Raji (cell line): ENCODE results near the gene CHIT1.

Experiments used
- POLR2A ChIP-seq: IDR thresholded peaks from 2 replicates; pipeline ENCODE4 v1.6.1; 2011; ENCODE audit warnings: low read depth, low read length, control low read depth; ENCODE audit not compliant: insufficient read depth

The CHIT1 gene

DNA sequence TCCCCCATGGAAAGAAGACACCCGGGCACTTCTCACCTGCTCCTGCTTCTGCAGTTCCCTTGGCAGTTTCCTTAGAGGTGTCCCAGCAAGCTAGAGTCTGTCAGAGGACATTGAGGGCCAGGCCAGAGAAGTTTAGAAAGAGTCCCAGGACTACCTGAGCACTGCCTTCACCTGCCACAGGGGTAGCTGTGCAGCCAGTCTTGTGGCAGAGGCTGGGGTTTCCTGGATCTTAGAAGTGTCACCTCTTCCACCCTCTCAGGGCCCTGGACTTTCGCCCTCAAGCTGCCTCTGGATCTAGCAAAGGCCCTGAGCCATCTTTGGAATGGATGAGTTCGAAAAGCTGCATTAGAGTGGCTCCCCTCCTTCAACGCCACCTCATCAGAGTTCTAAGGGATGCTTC lies 41.0 kb upstream of the CHIT1 start:
- TF ChIP-seq POLR2A, result no peak

DNA sequence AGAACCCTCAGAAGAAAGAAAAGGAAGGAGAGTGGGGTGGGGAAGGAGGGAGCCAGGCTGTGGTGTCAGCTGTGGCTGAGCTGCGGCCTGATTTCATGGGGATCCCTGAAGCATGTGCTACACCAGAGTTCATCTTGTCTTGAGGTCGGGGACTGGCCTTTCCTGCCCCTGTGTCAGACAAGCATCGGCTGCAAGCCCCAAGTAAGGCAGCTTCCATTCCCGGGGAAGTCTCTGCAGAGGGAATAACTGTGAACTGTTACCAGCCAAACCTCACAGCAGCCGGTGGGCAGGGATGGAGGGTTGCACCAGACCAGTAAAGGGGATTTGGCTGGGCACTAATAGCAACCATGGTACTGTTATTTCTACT lies 40.2 kb upstream of the CHIT1 start:
- no peak for TF ChIP-seq POLR2A

DNA sequence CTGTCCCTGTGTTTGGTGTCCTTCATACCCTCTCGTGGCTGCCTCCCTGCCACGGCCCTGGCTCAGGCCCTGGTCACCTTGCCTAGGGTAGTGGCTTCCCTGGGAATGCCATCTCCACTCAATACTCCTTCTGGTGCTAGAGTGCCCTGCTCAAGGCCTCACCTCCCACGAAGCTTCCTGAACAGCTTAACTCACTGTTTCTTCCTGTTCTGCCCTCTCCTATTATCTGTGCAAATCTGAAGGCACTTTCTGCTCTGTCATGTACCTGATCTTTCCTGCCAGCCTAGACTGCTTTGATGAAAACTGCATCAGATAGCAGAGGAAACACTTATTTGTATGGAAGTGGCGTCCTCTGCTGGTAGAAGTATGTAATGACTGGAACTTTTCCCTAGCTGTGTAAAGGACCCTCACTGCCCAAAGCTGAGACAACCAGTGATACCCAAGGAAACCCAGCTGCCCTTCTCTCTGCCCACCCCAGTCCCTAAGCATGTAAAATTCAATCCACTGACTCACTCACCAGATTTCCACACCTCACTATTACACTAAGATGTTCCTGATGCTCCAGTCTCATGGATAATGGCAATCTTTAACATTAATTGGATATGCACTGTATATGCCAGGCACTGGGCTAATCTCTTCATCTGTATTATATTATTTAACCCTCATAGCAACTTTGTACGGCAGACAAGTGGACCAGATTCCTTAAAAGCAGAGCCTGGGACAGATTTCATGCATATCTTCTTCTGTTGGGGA lies 39.6 kb upstream of the CHIT1 start:
- TF ChIP-seq POLR2A, result 0 out of 2 replicates have a peak, but pooled peaks have one; percentile 17

DNA sequence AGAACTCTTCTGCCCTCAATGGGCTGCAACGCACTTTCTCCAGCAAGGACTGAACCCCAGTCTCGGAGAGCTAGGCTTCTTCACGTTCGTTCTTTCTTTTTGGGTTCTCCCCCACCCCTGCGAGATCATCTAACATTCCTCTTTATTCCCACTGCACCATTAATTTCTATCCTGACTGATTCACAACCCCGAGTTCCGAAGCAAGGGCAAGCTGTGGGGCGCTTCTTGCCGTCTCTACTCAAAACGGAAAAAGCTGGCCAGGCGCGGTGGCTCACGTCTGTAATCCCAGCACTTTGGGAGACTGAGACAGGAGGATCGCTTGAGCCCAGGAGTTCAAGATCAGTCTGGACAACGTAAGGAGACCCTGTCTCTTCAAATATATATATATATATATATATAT lies 38.4 kb upstream of the CHIT1 start:
- TF ChIP-seq POLR2A, result no peak

DNA sequence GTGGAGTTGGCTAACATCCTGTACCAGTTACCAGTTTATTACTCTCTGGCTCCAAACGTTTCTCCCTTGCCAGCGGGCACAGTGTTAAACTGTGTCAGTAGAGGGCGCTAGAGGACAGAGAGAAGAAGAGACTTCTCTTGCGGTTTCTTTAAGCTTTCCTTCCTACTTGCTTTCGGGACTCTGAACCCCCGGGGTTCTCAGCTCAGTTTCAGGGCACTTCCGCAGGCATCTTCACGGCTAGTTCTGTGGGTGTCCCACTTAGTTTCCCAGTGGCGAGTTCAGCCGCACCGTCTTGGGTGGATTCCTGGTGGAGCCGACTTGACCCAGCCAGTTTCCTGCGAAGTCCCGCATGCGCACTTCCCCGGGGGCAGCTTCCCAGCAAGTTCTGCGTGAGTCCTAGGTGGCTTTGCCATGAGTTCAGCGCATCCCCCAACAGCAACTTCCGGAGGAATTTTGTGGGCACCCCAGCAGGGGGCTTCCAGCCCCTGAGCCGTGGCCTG lies 37.9 kb upstream of the CHIT1 start:
- TF ChIP-seq POLR2A, result no peak

DNA sequence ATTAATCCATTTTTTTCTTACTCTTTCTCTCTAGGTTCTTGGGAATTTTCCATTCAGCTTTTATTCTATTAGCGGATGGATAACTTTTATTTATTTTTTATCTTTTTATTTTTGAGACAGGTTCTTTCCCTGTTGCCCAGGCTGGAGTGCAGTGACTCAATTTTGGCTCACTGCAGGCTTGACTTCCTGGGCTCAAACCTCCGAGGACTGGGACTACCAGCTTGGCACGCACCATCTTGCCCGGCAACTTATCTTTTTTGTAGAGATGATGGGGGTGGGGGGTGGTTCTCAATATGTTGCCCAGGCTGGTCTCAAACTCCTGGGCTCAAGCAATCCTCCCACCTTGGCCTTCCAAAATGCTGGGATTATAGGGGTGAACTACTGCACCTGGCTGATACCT lies 36.1 kb upstream of the CHIT1 start:
- TF ChIP-seq POLR2A, result no peak

DNA sequence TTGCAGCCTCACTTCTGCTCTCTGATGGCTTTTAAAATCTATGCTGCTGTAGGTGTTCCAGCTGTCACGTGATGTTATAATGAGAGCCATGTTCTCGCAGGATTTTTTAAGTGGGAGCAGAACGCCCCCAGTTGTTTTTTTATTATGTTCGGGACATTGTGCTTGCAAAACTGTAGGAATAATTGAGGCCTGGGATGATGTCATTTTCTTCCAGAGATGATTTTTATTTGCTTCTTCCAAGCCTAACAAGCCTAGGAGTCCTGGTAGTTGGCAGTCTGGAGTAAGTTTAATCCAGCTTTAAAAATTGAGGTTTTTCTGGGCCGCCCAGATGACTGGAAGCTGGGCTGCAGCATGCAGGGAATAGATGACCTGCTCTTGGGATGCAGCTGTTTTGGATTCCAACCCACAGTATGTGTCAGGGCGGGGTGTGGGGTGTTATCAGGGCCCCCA lies 34.6 kb upstream of the CHIT1 start:
- no peak for TF ChIP-seq POLR2A

DNA sequence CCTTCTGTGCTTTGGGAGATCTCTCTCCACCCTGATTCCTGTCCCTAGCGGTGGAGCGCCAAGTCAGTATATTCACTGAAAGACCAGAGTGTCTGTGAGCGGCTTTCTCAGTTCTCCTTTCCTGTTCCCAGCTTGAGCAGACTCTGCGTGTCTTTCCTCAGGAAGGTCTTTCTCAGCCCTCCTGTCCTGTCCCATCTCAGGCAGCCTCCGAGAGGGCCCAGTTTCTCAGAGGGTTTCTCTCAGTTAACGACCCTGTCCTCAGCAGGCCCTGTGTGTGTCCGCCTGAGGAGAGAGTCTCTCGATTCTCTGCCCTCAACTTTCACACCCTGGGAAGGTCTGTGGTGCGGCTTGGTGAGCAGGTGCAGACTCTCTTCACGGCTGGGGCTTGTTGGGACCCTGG lies 34.0 kb upstream of the CHIT1 start:
- TF ChIP-seq POLR2A, result no peak

DNA sequence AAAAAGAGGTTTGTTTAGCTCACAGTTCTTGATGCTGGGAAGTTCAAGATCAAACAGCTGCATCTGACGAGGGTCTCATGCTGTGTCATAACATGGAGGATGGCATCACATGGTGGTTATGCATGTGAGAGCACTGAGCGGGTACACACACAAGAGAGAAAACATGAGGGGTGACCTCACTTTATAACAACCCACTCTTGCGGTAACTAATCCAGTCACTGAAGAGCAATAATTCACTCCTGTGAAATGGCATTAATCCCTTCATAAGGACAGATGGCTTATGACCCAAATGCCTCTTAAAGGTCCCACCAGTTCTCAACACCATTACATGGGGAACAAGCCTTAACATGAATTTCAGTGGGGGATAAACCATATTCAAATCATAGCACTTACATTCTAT lies 23.2 kb upstream of the CHIT1 start:
- no peak for TF ChIP-seq POLR2A

DNA sequence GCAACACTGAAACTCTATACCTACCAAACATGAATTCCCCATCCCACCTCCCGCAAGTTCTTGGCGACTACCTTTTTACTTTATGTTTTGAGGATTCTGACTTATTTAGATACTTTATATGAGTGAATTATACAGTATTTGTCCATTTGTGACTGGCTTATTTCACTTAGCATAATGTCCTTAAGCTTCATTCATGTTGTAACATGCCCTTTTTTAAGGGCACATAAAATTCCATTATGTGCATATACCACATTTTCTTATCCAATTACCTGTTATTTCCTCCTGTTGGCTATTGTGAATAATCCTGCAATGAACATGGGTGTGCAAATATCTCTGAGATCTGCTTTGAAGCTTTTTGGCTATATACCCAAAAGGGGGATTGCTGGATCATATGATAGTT lies 22.0 kb upstream of the CHIT1 start:
- TF ChIP-seq POLR2A, result no peak

DNA sequence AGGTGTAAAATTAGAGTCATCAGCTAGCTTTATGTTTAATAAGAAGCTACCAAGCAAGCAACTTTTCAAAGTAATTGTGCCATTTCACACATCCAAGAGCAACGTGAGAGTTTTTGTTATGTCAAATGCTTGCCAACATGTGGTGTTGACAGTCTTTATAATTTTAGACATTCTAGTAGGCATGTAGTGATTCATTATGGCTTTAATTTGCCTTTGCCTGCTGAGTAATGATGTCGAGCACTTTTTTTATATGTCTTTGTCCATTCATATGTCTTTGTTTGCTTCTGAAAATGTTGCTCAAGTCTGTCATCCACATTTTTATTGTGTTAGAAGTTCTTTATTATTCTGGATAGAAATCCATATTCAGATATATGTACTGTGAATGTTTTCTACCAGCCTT lies 21.4 kb upstream of the CHIT1 start:
- TF ChIP-seq POLR2A, result no peak

DNA sequence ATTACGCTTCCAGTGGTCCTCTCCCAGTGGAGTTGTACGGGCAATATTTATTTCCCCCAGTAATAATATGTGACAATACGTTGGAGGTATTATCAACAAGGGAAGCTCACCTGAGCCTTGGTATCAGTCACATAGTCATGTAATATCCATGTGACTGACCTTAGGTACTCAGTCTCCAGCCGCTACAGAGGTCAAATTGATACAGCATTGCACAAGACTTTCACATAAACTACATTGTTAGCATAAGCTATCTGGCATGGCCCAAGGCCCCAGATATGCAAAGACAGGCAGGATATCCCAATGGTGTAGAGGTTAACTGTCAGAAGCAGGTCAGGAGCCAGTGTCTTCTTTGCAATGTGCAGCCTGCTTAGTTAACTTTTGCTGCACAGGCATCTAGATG lies 15.3 kb upstream of the CHIT1 start:
- no peak for TF ChIP-seq POLR2A

DNA sequence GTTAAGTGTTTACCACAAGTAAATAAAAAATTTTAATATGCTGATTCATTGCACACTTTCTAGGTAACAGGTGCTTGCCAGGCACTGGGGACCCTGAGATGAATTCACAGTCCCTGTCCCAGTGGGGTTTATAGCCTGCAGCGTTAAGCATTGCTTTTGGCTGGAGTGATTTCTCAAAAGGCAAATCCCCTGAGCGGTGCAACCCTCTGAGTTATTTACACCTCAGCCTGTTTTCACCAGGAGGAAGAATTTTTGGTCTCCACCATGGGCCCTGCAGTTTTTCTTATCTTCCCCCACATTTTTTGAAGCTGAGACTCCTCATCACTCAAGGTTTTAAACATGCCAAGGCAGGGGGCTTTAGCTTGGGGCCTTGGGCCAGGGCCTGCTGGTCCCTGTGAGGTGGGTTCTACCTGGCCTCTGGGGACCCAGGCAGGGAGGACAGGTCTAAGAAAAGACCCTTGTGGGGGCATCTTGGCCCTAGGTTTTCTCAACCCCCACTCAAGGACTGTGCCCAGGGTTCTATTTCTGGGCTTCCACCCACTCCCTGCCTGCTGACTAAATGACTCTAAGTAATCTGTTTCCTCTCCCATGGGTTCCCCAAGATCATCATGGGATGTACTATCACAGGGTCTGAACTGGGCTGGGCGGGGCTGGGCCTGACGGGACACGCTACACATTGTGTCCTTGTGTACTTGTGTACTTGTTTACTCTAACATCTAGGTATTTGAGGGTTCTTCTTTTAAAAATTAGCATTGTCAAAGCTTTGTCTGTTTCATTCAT lies 10.2 kb upstream of the CHIT1 start:
- no peak for TF ChIP-seq POLR2A

DNA sequence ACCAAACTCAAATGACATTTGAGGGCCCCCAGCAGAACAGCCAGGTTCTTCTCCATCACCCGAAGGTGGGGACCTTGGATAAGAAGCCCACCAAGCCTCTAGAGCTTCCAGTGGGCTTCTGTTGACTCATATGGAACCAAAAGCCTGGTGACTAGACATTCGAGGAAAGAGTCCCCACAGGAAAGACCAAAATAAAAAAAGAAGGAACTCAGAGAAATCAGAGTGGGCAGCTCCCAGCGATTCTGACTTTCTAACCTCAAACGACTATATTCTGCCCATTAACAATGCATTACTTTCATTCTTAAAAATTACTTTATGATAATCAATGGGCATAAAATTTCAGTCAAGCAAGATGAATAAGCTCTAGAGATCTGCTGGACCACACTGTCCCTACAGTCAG lies 9.6 kb upstream of the CHIT1 start:
- TF ChIP-seq POLR2A, result no peak

DNA sequence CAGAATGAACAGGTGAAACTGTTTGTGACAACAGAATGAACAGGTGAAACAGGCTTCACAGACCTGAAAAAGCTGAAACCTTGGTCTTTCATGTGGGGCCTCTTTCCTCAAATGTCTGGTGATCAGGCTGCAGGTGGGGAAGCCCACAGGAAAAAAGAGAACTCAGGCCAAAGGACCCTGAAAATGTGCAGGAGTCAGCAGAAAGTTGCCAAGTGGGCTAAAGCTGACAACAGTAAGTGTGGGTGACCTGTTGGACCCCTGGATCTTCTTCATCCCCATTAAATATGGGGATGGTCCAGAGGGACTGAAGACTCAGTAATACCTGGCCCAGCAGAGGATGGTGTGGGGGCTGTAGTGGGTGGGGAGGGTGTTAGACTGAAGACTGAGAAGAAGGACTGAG lies 9.1 kb upstream of the CHIT1 start:
- no peak for TF ChIP-seq POLR2A

DNA sequence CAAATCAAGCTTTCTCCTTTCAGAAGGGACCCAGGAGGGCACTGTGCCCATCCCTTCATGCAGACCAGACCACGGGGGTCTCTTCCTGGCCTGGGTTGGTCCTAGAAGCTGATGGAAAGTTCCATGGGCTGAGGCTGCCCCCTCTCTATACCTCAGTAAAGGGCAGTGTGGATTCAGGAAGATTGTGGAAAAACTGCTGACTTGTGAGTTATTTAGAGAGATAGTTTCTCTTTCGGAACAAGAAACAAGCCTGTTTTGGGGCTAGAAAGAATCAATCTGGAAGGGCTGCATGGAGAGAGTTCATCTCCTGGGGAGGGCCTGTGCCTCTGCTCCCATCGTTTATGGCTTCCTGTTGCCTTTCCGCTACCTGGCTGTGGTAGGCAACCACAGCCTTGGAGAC lies 803 bp downstream of the CHIT1 start:
- no peak for TF ChIP-seq POLR2A

DNA sequence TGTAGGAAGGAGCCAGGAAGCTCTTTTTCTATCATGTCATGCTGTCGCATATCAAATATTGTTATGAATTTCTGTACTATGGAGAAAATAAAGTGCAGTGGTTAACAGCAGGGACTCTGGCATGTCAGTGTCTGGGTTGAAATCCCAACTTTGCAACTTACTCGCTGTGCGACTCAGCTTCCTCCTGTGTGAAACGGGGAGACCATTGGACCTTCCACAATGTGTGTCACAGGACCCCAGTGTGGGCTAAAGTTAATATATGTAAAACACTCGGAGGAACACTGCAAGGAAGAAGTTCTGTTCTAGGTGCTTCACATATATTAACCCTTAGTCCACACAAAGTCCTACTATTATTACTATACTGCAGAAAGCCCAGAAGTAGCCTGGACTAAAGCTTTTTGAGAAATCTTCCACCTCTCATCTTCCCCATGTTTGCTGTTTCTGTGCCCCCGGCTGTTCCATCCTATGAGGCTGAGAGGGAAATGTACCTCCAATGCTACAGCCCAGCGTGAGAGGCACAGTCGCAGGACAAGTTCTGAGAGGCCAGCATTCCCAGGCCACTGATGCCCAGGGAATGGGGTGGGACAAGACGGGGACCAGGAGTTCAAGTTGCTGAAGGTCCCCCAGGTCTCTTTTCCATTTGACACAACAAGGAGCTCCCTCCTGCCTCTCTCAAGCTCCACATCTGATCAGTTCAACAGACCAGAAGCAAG lies 1.9 kb downstream of the CHIT1 start:
- TF ChIP-seq POLR2A, result no peak

DNA sequence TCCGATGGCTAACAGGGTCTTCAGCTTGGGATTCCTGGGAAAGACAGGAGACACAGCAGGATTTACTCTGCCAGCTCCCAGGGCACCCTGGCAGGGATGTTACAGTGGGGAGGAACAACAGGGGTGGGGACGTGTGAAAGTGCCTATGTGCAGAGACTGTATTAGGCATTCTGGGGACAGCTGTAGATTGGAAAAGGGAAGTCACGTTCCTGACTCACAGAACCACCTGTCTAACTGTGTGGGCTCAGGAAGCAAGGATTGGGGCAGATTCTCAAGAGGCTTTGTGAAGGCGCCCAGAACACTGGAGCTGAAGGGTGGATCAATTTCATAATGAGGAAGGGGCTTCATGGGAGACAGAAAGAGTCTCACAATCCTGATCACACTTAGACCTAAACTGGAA lies 4.4 kb downstream of the CHIT1 start:
- no peak for TF ChIP-seq POLR2A
